Esophagus (tissue), 2 donors: ENCODE results near the gene UNC13D. TPM values are rescaled to one million over a fixed set of nuclear protein-coding genes. Genes with fewer than 3 reads are reported as not detected.
"Not testable (repeated sequence)": the region's sequence is repeated elsewhere in the genome, so short reads cannot be mapped to it uniquely, and the experiment has no call there.

Source experiments
- H3K27ac ChIP-seq, 2 donors: one replicate each; pipeline ENCODE4 v1.5.1; 2013; ENCODE audit warnings: low read depth in 2 of 2, mild to moderate bottlenecking in 2 of 2, inconsistent platforms in 1 of 2, low read length in 1 of 2, moderate library complexity in 1 of 2
- H3K27me3 ChIP-seq, 2 donors: one replicate each; pipeline ENCODE4 v1.6.1; 2013; ENCODE audit warnings: low read length in 2 of 2, control low read depth in 1 of 2, mild to moderate bottlenecking in 1 of 2; ENCODE audit not compliant: insufficient read depth in 2 of 2, control insufficient read depth in 1 of 2
- H3K36me3 ChIP-seq, 2 donors: one replicate each; pipeline ENCODE4 v1.6.1; 2013; ENCODE audit warnings: low read length in 1 of 2; ENCODE audit not compliant: control insufficient read depth in 2 of 2, insufficient read depth in 2 of 2
- H3K4me1 ChIP-seq, 2 donors: one replicate each; pipeline ENCODE4 v1.6.1; 2013; ENCODE audit warnings: low read length in 1 of 2; ENCODE audit not compliant: control insufficient read depth in 2 of 2, insufficient read depth in 2 of 2
- H3K4me3 ChIP-seq, 2 donors: one replicate each; pipeline ENCODE4 v1.5.1; 2013; ENCODE audit warnings: low read length in 2 of 2, mild to moderate bottlenecking in 2 of 2, low read depth in 1 of 2, moderate library complexity in 1 of 2
- H3K9me3 ChIP-seq, 2 donors: one replicate each; pipeline ENCODE4 v1.6.1; 2013; ENCODE audit warnings: mild to moderate bottlenecking in 2 of 2, low read depth in 1 of 2, low read length in 1 of 2, moderate library complexity in 1 of 2; ENCODE audit not compliant: control insufficient read depth in 2 of 2, insufficient read depth in 1 of 2
- WGBS, 2 donors: extraction: QIAGEN DNeasy Blood & Tissue Kit; methylation state at CpG; one replicate each; pipeline ENCODE4 v1.1.7; 2013; 5-methylcytosine and 5-hydroxymethylcytosine counted together
- polyA plus RNA-seq, 2 donors: library from polyadenylated mRNA; stranded (reverse); fragments of 200-250 nt; gene quantifications; one replicate each; pipeline ENCODE4 v1.2.3, GENCODE V29; 2013
- donor health status: healthy with polysubstance abuse.
- donor health status: Bipolar disorder and iron deficiency.

UNC13D gene
- polyA plus RNA-seq, result 10 to 100 TPM; 21.0 to 22.4 TPM

DNA sequence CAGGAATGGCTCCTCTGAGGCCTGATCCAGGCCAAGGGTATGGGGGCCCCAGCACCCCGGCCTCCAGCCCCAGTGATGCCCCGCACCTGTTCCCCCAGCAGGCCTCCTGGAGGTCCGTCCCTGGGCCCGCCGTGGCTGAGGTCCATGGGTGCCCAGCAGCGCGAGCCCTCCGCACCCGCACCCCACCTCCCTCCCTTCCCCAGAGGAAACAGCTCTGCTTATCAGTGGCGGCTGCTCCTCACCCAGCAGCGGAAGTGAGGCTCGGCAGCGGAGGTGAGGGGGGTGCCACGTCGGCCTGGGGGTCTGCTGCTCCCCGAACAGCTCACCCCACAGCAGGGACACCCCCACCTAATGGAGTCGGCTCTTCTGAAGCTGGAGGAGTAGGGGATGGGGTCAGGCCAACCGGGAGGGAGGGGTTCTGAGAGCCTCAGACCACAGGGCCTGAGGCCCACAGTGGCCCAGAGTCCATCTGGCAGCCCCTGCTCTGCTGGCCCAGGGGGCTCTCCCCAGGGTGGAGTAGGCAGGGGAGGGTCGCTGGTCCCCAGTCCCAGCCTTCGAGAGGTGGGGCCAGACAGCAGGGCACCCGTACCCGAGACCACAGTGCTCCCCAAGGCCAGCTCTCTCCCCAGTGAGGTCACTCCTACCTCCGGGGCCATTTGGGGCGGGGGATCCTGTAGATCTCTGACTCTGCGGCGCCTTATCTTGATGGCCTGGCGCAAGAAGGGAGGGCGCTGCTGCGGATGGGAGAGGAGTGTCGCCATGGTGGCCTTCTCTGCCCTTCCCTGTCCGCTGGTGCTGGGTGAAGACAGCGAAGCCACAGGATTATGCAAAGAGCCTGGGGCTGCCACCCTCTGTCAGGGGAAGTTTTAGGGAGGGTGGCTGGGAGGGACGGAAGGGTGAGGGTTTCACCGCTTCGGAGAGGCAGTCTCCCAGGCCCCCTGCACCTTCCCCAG lies at the start of gene UNC13D:
Gene UNC13D (minus strand): TSS at position 828 of the 953 bp plus-strand sequence. CDS start 67 bp downstream, at position 761.
- 53 to 59% methylated on average over 32 to 35 of the region's 35 CpGs for WGBS, 2 donors
- Histone ChIP-seq H3K27ac (peak within 1 kb of the TSS; percentile 96 to 99), H3K9me3 (no peaks in the 10 kb centered on the region), H3K36me3 (peaks cover 12 to 36% of the 10 kb centered on the region in 2 donors), H3K27me3 (no peaks in the 10 kb centered on the region), H3K4me3 (peak within 1 kb of the TSS; percentile 40 to 48), H3K4me1 (peaks cover 0 to 35% of the 10 kb centered on the region in 2 donors)

DNA sequence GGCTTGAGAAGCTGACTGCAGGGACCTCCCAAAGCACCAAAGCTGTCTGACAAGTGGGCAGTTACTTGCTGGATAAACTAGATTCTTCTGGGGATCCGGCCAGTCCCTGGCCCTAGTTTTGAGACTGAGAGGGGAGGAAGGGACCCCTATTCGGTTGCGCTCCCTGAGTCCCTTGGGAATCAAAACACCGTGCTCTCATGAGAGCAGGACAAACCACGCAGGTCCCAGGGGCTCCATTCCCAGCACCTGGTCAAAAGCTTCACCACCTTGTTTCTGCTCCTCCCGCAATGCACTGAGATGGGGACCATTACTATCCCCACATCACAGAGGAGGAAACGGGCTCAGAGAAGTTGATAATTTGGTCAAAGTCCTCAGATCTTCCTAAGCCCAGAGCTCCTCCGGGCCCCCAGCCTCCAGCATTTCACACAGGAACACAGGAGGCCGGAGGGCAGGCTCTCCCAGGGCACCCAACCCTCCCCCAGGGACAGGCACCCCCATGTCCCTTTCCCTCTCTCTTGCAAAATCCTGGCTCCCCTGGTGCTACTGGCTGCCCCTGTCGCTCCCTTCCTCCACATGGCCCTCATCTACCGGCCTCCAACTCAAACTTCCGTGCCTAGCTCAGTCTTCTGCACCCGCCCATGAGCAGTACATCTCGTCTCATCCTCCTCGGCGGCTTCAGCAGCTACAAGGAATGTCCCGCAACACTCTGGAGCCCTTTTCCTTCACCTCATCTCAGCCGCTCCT lies 49.3 kb upstream of the UNC13D start:
- no peaks in the 10 kb centered on the region for H3K27me3 ChIP-seq
- no peaks in the 10 kb centered on the region for H3K9me3 ChIP-seq
- H3K4me1 ChIP-seq, result peaks cover 3 to 18% of the 10 kb centered on the region in 2 donors
- 87 to 92% methylated on average over 18 of the region's 18 CpGs for WGBS, 2 donors
- H3K27ac ChIP-seq, result peak overlapping the region in 1 of 2 donors; percentile 45
- peaks cover 8 to 32% of the 10 kb centered on the region in 2 donors for H3K36me3 ChIP-seq
- H3K4me3 ChIP-seq, result no peak overlapping the region

DNA sequence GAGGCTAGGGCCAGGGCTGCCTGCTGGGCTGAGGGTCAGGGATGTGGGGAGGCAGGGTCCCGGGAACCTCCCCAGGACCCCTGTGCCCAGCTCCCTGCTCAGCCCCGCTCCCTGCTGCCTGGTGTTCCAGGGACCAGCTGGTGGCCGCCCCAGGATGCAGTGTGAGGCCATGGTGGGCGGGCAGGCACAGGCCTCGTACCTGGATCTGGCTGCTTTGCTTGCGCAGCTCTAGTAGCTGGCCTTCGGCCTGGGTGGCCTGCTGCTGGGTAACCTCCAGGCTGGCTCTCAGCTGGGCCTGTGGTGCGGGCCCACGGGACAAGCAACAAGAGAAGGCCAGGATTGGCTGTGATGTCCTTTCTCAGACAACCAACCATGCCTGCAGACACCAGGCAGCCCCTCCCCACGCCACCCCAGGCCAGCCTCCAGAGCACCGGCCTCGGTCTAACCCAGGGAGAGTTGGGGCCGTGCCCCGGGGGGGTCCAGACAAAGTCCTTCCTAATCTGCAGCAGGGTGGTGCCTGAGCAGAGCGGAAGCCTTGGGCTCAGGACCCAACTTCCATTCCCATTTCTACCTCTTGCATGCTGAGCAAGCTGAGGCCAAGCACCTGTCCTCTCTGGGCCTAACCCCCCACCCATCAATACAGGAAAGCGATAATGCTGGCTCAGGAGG lies 48.5 kb upstream of the UNC13D start:
- H3K36me3 ChIP-seq, result peaks cover 8 to 27% of the 10 kb centered on the region in 2 donors
- no peak overlapping the region for H3K4me3 ChIP-seq
- 87 to 91% methylated on average over 16 of the region's 16 CpGs for WGBS, 2 donors
- no peaks in the 10 kb centered on the region for H3K9me3 ChIP-seq
- peaks cover 3 to 18% of the 10 kb centered on the region in 2 donors for H3K4me1 ChIP-seq
- H3K27ac ChIP-seq, result no peak overlapping the region
- H3K27me3 ChIP-seq, result no peaks in the 10 kb centered on the region

DNA sequence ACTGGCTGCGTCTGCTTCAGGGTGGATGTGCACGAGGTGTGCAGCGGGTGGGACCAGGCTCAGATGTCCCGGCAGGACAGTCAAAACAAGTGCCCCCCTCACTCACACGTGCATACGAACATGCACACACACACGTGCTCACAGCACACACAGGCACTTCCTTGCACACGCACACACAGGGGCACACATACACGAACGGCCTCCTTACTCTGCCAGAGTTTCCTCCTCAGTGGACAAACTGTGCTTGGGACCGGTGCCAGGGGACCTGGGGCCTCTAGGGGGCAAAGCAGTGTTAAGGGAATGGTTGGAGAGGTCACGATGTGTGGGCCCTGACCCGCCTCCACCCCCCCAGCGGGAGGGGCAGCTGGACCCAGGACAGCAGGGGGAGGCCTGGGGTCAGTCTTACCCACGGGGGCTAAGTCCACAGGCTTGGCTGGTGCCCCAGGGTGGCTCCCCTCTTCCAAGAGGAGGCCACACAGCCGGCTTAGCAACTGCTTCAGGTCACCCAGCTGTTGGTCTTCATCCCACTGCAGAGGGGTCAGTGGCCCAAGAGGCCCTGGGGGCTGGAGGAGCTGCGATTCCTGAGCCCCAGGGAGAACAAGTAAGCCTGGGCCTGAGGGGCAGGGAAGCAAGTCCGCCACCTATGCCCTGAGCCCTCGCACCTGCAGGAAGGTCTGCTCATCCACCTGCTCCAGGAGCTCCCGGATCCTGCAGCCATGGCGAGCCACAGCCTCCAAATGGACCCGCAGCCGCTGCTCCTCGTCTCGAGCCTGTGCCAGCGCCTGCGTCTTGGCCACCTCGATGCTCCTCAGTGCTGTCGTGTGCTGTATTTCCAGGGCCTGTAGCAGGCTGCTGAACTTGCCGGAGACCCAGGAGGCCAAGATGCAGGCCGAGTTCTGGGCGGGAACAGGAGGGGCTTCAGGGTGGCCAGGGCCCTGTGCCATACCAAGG lies 47.7 kb upstream of the UNC13D start:
- no peaks in the 10 kb centered on the region for H3K9me3 ChIP-seq
- H3K4me1 ChIP-seq, result peaks cover 3 to 15% of the 10 kb centered on the region in 2 donors
- H3K27ac ChIP-seq, result no peak overlapping the region
- 80 to 83% methylated on average over 32 of the region's 32 CpGs for WGBS, 2 donors
- no peak overlapping the region for H3K4me3 ChIP-seq
- peaks cover 8 to 25% of the 10 kb centered on the region in 2 donors for H3K36me3 ChIP-seq
- H3K27me3 ChIP-seq, result no peaks in the 10 kb centered on the region

DNA sequence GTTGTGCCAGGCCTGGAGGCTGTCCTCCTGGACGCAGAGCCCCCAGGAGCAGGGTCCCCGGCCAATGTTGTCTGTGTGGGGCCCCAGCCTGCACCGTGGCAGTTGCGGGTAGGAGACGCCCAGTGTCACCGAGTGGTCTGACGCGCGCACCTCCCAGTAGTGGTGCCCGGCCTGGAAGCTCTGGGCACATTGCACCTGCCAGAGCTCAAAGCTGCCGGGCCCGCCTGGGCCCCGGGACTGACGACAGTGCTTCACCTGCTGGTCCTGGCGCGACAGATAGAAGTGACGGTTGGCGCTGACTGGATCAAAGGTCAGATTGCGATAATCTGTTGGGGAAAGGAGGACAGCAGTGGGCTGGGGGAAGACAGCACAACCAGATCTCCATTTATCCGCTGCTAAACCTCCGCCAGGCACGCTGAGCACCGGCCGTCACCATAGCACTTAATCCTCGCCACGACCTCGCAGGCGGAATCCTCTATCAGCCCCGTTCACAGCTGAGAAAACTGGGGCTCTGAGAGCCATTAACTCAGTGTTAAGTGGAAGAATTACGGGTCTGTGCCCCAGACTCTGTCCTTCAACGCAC lies 46.9 kb upstream of the UNC13D start:
- 85 to 92% methylated on average over 31 of the region's 31 CpGs for WGBS, 2 donors
- peaks cover 3 to 15% of the 10 kb centered on the region in 2 donors for H3K4me1 ChIP-seq

DNA sequence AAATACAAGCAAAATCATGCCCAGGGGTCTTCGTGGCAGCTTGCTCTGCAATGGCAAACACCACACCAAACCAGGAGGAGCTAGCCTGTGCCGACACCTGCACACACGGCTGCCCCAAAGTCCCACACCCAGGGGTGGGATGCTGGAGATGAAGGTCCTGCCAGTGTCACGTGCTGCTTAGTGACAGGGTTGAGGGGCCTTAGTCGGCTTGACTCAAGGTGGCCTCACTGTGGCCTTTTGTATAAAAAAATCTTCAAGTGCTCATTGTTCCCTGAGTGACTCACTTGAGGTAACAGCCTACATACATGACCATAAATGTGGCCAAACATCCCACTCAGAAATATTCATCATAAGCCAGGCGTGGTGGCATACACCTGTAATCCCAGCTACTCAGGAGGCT lies 45.2 kb upstream of the UNC13D start:
- H3K9me3 ChIP-seq, result no peaks in the 10 kb centered on the region
- no peaks in the 10 kb centered on the region for H3K27me3 ChIP-seq
- WGBS, 2 donors, result 76 to 79% methylated on average over 6 of the region's 6 CpGs
- peaks cover 8 to 25% of the 10 kb centered on the region in 2 donors for H3K36me3 ChIP-seq
- no peak overlapping the region for H3K4me3 ChIP-seq
- no peak overlapping the region for H3K27ac ChIP-seq
- H3K4me1 ChIP-seq, result peaks cover 0 to 4% of the 10 kb centered on the region in 2 donors

More for the DNA sequence above, 46.9 kb upstream of the UNC13D start:
- Histone ChIP-seq H3K4me3 (no peak overlapping the region), H3K9me3 (no peaks in the 10 kb centered on the region), H3K36me3 (peaks cover 8 to 25% of the 10 kb centered on the region in 2 donors), H3K27me3 (no peaks in the 10 kb centered on the region), H3K27ac (no peak overlapping the region)

DNA sequence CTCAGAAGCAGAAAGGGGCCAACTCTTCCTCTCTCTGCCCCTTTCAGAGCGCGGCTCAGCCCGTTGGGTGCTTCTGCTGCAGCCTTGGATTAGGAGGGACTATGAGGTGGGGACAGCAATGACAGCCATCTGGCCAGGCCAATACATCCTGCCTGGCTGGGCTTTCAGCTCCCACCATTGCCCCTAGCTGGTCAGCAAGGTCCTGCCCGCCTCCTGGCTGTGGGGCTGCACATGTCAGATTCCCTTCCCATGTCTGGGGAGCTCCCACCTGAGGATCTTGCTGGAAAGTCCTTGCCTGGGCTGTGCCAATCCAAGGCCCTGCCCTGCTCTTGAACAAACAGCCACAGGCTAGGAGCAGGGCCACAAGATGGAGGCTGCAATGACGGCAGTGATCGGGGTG lies 44.3 kb upstream of the UNC13D start:
- Histone ChIP-seq H3K9me3 (no peaks in the 10 kb centered on the region), H3K27ac (no peak overlapping the region), H3K27me3 (no peaks in the 10 kb centered on the region), H3K4me1 (no peaks in the 10 kb centered on the region), H3K36me3 (peaks cover 8 to 25% of the 10 kb centered on the region in 2 donors), H3K4me3 (no peak overlapping the region)
- WGBS, 2 donors, result 79 to 83% methylated on average over 6 of the region's 6 CpGs

DNA sequence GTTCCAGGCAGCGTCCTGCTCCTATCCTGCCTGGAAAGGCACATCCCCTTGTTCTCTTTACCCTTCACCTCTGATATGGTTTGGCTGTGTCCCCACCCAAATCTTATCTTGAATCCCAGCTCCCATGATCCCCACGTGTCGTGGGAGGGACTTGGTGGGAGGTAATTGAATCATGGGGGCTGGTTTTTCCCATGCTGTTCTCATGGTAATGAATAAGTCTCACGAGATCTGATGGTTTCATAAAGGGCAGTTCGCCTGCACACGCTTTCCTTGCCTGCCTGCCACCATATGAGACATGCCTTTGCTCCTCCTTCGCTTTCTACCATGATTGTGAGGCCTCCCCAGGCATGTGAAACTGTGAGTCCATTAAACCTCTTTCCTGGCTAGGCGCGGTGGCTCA lies 41.7 kb upstream of the UNC13D start:
- H3K4me1 ChIP-seq, H3K36me3 ChIP-seq, H3K27ac ChIP-seq, H3K27me3 ChIP-seq, H3K9me3 ChIP-seq, H3K4me3 ChIP-seq: not testable (repeated sequence)
- 84 to 86% methylated on average over 9 of the region's 9 CpGs for WGBS, 2 donors
